B cell (primary cell): ENCODE measurements around the gene OR5L1.

ENCODE experiments used
- EZH2 ChIP-seq: IDR thresholded peaks from 2 replicates; pipeline ENCODE4 v1.6.1; 2012; ENCODE audit warnings: borderline replicate concordance, low read depth, mild to moderate bottlenecking, moderate library complexity, low read length; ENCODE audit not compliant: insufficient read depth, poor library complexity, severe bottlenecking
- TF ChIP-seq, protein P1 (sequence below): fragments of 200-600 bp; IDR thresholded peaks from one replicate; pipeline ENCODE4 v1.8.0; 2022; ENCODE audit warnings: antibody characterized with exemption, mild to moderate bottlenecking

- TF ChIP-seq, protein P1, sequence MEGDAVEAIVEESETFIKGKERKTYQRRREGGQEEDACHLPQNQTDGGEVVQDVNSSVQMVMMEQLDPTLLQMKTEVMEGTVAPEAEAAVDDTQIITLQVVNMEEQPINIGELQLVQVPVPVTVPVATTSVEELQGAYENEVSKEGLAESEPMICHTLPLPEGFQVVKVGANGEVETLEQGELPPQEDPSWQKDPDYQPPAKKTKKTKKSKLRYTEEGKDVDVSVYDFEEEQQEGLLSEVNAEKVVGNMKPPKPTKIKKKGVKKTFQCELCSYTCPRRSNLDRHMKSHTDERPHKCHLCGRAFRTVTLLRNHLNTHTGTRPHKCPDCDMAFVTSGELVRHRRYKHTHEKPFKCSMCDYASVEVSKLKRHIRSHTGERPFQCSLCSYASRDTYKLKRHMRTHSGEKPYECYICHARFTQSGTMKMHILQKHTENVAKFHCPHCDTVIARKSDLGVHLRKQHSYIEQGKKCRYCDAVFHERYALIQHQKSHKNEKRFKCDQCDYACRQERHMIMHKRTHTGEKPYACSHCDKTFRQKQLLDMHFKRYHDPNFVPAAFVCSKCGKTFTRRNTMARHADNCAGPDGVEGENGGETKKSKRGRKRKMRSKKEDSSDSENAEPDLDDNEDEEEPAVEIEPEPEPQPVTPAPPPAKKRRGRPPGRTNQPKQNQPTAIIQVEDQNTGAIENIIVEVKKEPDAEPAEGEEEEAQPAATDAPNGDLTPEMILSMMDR = no peak
- TF ChIP-seq EZH2 = no peak
Observed at GRCh38 chr11:55849037-55849436, 37.9 kb downstream of the OR5L1 start.
